Measurements from ENCODE around the gene SH3GL3.

SH3GL3 gene

DNA sequence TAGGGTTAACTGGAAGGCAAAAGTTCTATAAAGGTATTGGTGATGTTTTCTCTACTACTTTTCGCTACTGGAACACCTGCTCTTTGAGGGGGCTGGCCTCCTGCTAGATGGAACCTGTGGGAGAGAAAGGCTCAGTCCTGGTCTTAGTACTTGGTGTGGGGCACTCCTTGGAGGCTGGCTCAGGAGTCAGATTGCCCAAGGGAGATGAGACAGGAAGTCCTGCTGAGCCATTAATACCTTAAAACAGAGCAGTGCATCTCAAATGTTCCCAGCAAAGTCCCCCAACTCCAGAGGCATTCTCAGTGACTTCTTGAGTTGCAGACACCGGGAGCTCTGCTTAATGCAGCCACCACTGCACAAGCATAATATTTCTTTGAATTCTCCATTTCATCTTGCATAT, 203.7 kb downstream of the SH3GL3 start:
- H2AFZ ChIP-seq (ENCODE audit: low read length), result no peak overlapping the region
- H3K9ac ChIP-seq (ENCODE audit: low read depth, low read length, poor library complexity, severe bottlenecking), result no peak overlapping the region
- no peaks in the 10 kb centered on the region; the same call in 1 of the 2 replicates for H3K9me3 ChIP-seq (ENCODE audit: insufficient read depth, low read depth, low read length)
- H3F3A ChIP-seq (ENCODE audit: low read depth), result no peaks in the 10 kb centered on the region
- H3K36me3 ChIP-seq (ENCODE audit: insufficient read depth, low read length), result no peaks in the 10 kb centered on the region
- H3K79me2 ChIP-seq (ENCODE audit: insufficient read depth, low read length), result no peaks in the 10 kb centered on the region
- TF ChIP-seq, protein P1, sequence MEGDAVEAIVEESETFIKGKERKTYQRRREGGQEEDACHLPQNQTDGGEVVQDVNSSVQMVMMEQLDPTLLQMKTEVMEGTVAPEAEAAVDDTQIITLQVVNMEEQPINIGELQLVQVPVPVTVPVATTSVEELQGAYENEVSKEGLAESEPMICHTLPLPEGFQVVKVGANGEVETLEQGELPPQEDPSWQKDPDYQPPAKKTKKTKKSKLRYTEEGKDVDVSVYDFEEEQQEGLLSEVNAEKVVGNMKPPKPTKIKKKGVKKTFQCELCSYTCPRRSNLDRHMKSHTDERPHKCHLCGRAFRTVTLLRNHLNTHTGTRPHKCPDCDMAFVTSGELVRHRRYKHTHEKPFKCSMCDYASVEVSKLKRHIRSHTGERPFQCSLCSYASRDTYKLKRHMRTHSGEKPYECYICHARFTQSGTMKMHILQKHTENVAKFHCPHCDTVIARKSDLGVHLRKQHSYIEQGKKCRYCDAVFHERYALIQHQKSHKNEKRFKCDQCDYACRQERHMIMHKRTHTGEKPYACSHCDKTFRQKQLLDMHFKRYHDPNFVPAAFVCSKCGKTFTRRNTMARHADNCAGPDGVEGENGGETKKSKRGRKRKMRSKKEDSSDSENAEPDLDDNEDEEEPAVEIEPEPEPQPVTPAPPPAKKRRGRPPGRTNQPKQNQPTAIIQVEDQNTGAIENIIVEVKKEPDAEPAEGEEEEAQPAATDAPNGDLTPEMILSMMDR (conservative IDR thresholded peaks at IDR 0.05; ENCODE audit: low read length), result no peak
- no peak for TF ChIP-seq EZH2phosphoT487 (IDR thresholded peaks at IDR 0.05; ENCODE audit: borderline replicate concordance)
- H3K4me3 ChIP-seq (ENCODE audit: low read length, poor library complexity, severe bottlenecking), result no peak overlapping the region
- no peaks in the 10 kb centered on the region for H4K20me1 ChIP-seq (ENCODE audit: insufficient read depth, low read length, poor library complexity, severe bottlenecking)
- H3K4me2 ChIP-seq (ENCODE audit: low read depth, low read length, poor library complexity, severe bottlenecking), result no peak overlapping the region
- H3K27me3 ChIP-seq (ENCODE audit: insufficient read depth, low read length, poor library complexity, severe bottlenecking), result no peaks in the 10 kb centered on the region
- H3K4me1 ChIP-seq (ENCODE audit: insufficient read depth, low read length, poor library complexity, severe bottlenecking), result no peaks in the 10 kb centered on the region
- no peaks in the 10 kb centered on the region for H3K9me2 ChIP-seq (replicated peaks; ENCODE audit: low read depth, low read length)

DNA sequence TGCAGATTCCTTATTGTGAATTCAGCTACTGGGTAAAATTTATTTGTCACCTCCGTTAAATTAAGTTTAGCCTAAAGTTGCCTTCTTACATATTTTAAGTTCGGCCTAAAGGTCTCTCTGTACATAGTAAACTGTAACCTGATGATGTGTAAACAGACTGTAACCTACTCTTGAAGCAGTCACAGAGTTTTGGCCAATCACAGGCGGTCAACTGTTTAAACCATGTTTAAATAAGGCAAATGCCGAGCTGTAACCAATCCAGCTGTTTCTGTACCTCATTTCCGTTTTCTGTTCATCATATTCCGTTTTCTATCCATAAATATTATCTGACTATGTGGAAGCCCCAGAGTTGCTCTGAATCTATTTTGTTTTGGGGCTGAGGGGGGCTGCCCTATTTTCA, 204.4 kb downstream of the SH3GL3 start:
- H2AFZ ChIP-seq (ENCODE audit: low read length), result no peak overlapping the region
- no peaks in the 10 kb centered on the region for H3K36me3 ChIP-seq (ENCODE audit: insufficient read depth, low read length)
- no peaks in the 10 kb centered on the region for H3K4me1 ChIP-seq (ENCODE audit: insufficient read depth, low read length, poor library complexity, severe bottlenecking)
- no peak overlapping the region for H3K4me3 ChIP-seq (ENCODE audit: low read length, poor library complexity, severe bottlenecking)
- H3K27me3 ChIP-seq (ENCODE audit: insufficient read depth, low read length, poor library complexity, severe bottlenecking), result no peaks in the 10 kb centered on the region
- no peaks in the 10 kb centered on the region; the same call in 1 of the 2 replicates for H3K9me3 ChIP-seq (ENCODE audit: insufficient read depth, low read depth, low read length)
- no peak overlapping the region for H3K9ac ChIP-seq (ENCODE audit: low read depth, low read length, poor library complexity, severe bottlenecking)
- no peaks in the 10 kb centered on the region for H4K20me1 ChIP-seq (ENCODE audit: insufficient read depth, low read length, poor library complexity, severe bottlenecking)
- no peak overlapping the region for H3K4me2 ChIP-seq (ENCODE audit: low read depth, low read length, poor library complexity, severe bottlenecking)
- no peaks in the 10 kb centered on the region for H3K9me2 ChIP-seq (replicated peaks; ENCODE audit: low read depth, low read length)
- H3F3A ChIP-seq (ENCODE audit: low read depth), result no peaks in the 10 kb centered on the region
- H3K79me2 ChIP-seq (ENCODE audit: insufficient read depth, low read length), result no peaks in the 10 kb centered on the region
- TF ChIP-seq EZH2phosphoT487 (IDR thresholded peaks at IDR 0.05; ENCODE audit: borderline replicate concordance), result no peak
- TF ChIP-seq, protein P1 (conservative IDR thresholded peaks at IDR 0.05; ENCODE audit: low read length), result no peak

DNA sequence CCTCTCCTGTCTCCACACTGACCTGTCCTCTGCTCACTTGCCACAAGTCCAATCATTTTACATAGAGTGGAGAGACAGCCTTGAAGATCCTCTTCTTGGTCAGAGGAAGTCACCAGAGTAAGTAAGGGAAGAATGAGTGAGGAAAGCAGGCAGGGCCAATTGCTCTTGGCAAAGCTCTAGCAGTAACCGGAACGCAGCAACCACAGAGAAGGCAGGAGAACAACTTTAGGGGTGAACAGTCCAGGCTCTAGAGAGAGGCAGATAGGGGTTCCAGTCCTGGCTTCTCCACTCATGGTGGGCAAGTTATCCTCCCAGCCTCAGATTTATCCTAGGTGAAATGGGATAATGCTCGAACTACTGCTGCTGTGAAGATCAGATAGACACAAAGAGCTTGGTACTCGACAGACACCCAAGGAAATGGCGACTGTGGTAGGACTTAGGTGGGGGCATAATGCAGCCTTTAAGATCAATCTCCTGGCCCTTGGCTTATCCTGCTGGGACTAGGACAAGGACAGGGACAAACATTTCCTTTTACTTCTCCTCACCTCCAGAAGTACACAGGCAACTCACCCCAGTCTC, 205.6 kb downstream of the SH3GL3 start:
- no peak overlapping the region for H2AFZ ChIP-seq (ENCODE audit: low read length)

More for the DNA sequence above, 205.6 kb downstream of the SH3GL3 start:
- TF ChIP-seq EZH2phosphoT487 (IDR thresholded peaks at IDR 0.05; ENCODE audit: borderline replicate concordance), result no peak
- TF ChIP-seq, protein P1 (conservative IDR thresholded peaks at IDR 0.05; ENCODE audit: low read length), result no peak
- no peak overlapping the region for H3K4me2 ChIP-seq (ENCODE audit: low read depth, low read length, poor library complexity, severe bottlenecking)
- H3K36me3 ChIP-seq (ENCODE audit: insufficient read depth, low read length), result no peaks in the 10 kb centered on the region
- no peak overlapping the region for H3K4me3 ChIP-seq (ENCODE audit: low read length, poor library complexity, severe bottlenecking)
- H3K4me1 ChIP-seq (ENCODE audit: insufficient read depth, low read length, poor library complexity, severe bottlenecking), result no peaks in the 10 kb centered on the region
- H3K9me2 ChIP-seq (replicated peaks; ENCODE audit: low read depth, low read length), result no peaks in the 10 kb centered on the region
- no peak overlapping the region for H3K9ac ChIP-seq (ENCODE audit: low read depth, low read length, poor library complexity, severe bottlenecking)
- no peaks in the 10 kb centered on the region for H4K20me1 ChIP-seq (ENCODE audit: insufficient read depth, low read length, poor library complexity, severe bottlenecking)
- H3F3A ChIP-seq (ENCODE audit: low read depth), result no peaks in the 10 kb centered on the region
- H3K27me3 ChIP-seq (ENCODE audit: insufficient read depth, low read length, poor library complexity, severe bottlenecking), result no peaks in the 10 kb centered on the region
- H3K79me2 ChIP-seq (ENCODE audit: insufficient read depth, low read length), result no peaks in the 10 kb centered on the region
- no peaks in the 10 kb centered on the region; the same call in 1 of the 2 replicates for H3K9me3 ChIP-seq (ENCODE audit: insufficient read depth, low read depth, low read length)

Measured in Loucy (cell line).